Kidney (tissue), 14 donors: Measurements from ENCODE around the gene NKIRAS2. TPM values are rescaled to one million over a fixed set of nuclear protein-coding genes. Genes with fewer than 3 reads are reported as not detected.

Source experiments
- DNase-seq, 5 donors: peaks; one replicate each; pipeline ENCODE4 v3.0.0-alpha.2; 2013 to 2020
- FAIRE-seq: peaks from 2 replicates; lab custom pipeline; 2012; peaks lifted over from hg19 to GRCh38; lab: Jason Lieb, UNC
- H3K27ac ChIP-seq, 2 donors: one replicate each; pipeline ENCODE4 v1.7.0; 2013; ENCODE audit warnings: low read depth in 2 of 2, low read length in 2 of 2, inconsistent platforms in 1 of 2
- H3K27me3 ChIP-seq: one replicate; pipeline ENCODE4 v1.7.1; 2013; ENCODE audit warnings: low read length, inconsistent platforms; ENCODE audit not compliant: control insufficient read depth, insufficient read depth
- H3K36me3 ChIP-seq, 3 donors: one replicate each; pipeline versions ENCODE4 v1.7.0 to v1.7.1; 2013; ENCODE audit warnings: low read length in 3 of 3, control low read depth in 1 of 3, inconsistent platforms in 1 of 3; ENCODE audit not compliant: insufficient read depth in 3 of 3, control insufficient read depth in 2 of 3
- H3K4me1 ChIP-seq, 3 donors: one replicate each; pipeline versions ENCODE4 v1.7.0 to v1.7.1; 2013; ENCODE audit warnings: low read length in 3 of 3, inconsistent platforms in 1 of 3, low read depth in 1 of 3; ENCODE audit not compliant: control insufficient read depth in 2 of 3, insufficient read depth in 2 of 3
- H3K4me3 ChIP-seq, 3 donors: one replicate each; pipeline versions ENCODE4 v1.7.0 to v1.8.1; 2013; ENCODE audit warnings: low read length in 3 of 3, control low read depth in 1 of 3, inconsistent platforms in 1 of 3
- H3K9ac ChIP-seq, 3 donors: one replicate each; pipeline versions ENCODE4 v1.7.0 to v1.7.1; 2013; ENCODE audit warnings: low read length in 3 of 3, control low read depth in 1 of 3, inconsistent platforms in 1 of 3
- H3K9me3 ChIP-seq, 3 donors: one replicate each; pipeline versions ENCODE4 v1.7.0 to v1.7.1; 2013; ENCODE audit warnings: low read length in 3 of 3, control low read depth in 1 of 3, inconsistent platforms in 1 of 3; ENCODE audit not compliant: control insufficient read depth in 2 of 3, insufficient read depth in 1 of 3
- CTCF ChIP-seq: IDR thresholded peaks from 3 replicates; pipeline ENCODE4 v1.5.1; 2012; ENCODE audit warnings: mild to moderate bottlenecking, moderate library complexity, borderline replicate concordance; ENCODE audit not compliant: insufficient read depth; ENCODE audit errors: extremely low read depth
- intact Hi-C: fragments of 100-400 bp; cut with DNase I; formaldehyde crosslinking; loops from one replicate; pipeline ENCODE4 v1.11.1; 2022
- polyA plus RNA-seq: library from polyadenylated mRNA; stranded (reverse); fragments of 350-450 nt; fragmentation: Illumina TruSeq; extraction: RNeasy Lipid Tissue Mini Kit (QIAGEN cat#74804); gene quantifications from one replicate; pipeline ENCODE4 v1.2.3, GENCODE V29; 2014; ENCODE audit warnings: low read depth, low replicate concordance; ENCODE audit not compliant: insufficient read depth
- total RNA-seq: library from RNA; stranded (reverse); fragmentation: NEBNext Ultra II Directional; extraction: Animal tissue kit (Norgen Biotek cat#: 25700); gene quantifications from one replicate; pipeline ENCODE4 v1.2.1, GENCODE V29; 2021
- donor health status: control.
- donor health status: control.
- donor health status: control.
- donor health status: control.
- donor health status: control.
- donor health status: DM: yes; HTN: yes; CAD: no.
- donor health status: Normal renal cell carcinoma (clear cell type).

NKIRAS2 gene
- total and polyA plus RNA-seq, 2 donors from 2014 or later: 21.2 to 26.8 TPM

GRCh38 chr17:41996855-41997164 lies 23.1 kb upstream of the NKIRAS2 start:
- Histone ChIP-seq H3K4me3 (no peak overlapping the region), H3K4me1 (peaks cover 0 to under 1% (median 0%) of the 10 kb centered on the region in 3 donors), H3K9ac (no peak overlapping the region), H3K36me3 (peaks cover 9 to 64% (median 34%) of the 10 kb centered on the region in 3 donors), H3K9me3 (no peaks in the 10 kb centered on the region), H3K27ac (no peak overlapping the region), H3K27me3 (no peaks in the 10 kb centered on the region)
- no peak for FAIRE-seq
- intact Hi-C loops: no loop called here
- no peak for DNase-seq
- no peak for TF ChIP-seq CTCF

GRCh38 chr17:41998497-41998896 lies 21.4 kb upstream of the NKIRAS2 start:
- DNase-seq: no peak
- TF ChIP-seq CTCF: no peak
- no peak overlapping the region for H3K4me3 ChIP-seq
- H3K9ac ChIP-seq: no peak overlapping the region
- no peaks in the 10 kb centered on the region for H3K9me3 ChIP-seq
- H3K36me3 ChIP-seq: peaks cover 13 to 57% (median 32%) of the 10 kb centered on the region in 3 donors
- intact Hi-C loops: no loop called here
- no peaks in the 10 kb centered on the region for H3K27me3 ChIP-seq
- H3K27ac ChIP-seq: no peak overlapping the region
- no peak for FAIRE-seq
- peaks cover 0 to 16% (median 5%) of the 10 kb centered on the region in 3 donors for H3K4me1 ChIP-seq

DNA sequence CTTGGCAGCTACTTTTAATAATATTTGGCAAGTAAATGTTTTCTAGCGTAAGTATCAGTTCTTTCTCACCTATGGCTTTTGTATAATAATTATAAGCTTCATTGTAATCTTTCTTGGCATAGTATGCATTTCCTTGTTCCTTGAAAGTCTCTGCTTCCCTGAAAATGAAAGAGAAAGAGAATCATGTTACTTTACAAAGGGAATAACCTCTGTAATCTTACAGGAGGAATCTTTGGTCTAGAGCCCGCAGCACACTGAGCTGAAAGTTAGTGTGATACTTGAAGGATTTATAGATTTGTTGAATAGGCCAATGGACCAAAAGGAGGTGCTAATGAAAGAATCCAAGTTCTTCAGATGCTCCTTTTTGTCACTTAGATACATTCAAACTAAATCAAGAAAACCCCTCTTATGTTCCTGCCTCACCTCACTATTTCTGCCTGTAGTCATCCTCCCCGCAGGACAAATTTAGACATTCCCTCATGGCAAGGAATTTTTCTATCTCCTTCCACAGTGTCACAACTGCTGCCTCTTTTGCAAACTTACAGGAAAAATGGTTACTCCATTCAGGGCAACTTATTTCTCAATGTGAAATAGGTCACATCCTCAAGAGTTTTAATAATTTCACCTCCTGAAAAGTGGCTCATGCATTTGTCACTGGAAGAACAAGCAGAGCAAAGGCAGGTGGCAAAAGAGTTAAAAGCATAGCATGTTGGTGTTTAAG lies 19.3 kb upstream of the NKIRAS2 start:
- Histone ChIP-seq H3K36me3 (peaks cover 13 to 47% (median 27%) of the 10 kb centered on the region in 3 donors), H3K4me1 (peaks cover 0 to 25% (median 5%) of the 10 kb centered on the region in 3 donors), H3K27ac (no peak overlapping the region), H3K27me3 (no peaks in the 10 kb centered on the region), H3K9me3 (no peaks in the 10 kb centered on the region), H3K9ac (no peak overlapping the region), H3K4me3 (no peak overlapping the region)
- intact Hi-C loops: no loop called here
- no peak for TF ChIP-seq CTCF
- FAIRE-seq: no peak
- no peak for DNase-seq

DNA sequence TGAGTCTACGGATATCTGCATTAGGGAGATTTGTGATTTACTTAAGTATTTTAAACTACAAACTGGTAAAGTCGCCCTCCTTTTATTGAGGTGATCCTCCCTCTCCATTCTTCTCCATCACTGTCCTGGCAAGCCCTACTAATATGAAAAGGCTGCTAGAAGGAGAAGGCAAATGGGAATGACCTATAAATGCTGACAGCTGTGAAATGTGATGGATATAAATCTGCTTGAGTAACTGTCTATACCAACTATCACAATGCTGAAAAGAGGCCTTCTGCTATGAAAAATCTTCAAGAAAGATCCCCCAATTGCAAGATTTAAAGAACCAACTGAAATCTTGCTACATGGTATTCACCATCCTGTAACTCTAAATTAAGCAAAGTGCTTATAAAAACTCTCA lies 18.2 kb upstream of the NKIRAS2 start:
- peaks cover 13 to 37% (median 21%) of the 10 kb centered on the region in 3 donors for H3K36me3 ChIP-seq
- H3K4me1 ChIP-seq: peaks cover 0 to 25% (median 5%) of the 10 kb centered on the region in 3 donors
- no peaks in the 10 kb centered on the region for H3K27me3 ChIP-seq
- H3K9me3 ChIP-seq: no peaks in the 10 kb centered on the region
- H3K4me3 ChIP-seq: no peak overlapping the region
- no peak for DNase-seq
- intact Hi-C loops: no loop called here
- H3K27ac ChIP-seq: no peak overlapping the region
- H3K9ac ChIP-seq: no peak overlapping the region
- no peak for FAIRE-seq
- TF ChIP-seq CTCF: no peak
